ENCODE measurements around the gene GABRB2.

- no peak for TF ChIP-seq GATA2 (IDR thresholded peaks at IDR 0.05; ENCODE audit: low read depth, low read length)
- no peak for TF ChIP-seq GATA3 (IDR thresholded peaks at IDR 0.05; ENCODE audit: low read depth, low read length)
Measured at GRCh38 chr5:161373345-161373707, 173.2 kb downstream of the GABRB2 start.

All from SH-SY5Y (cell line).